ENCODE data around the gene KCNQ4.

DNA sequence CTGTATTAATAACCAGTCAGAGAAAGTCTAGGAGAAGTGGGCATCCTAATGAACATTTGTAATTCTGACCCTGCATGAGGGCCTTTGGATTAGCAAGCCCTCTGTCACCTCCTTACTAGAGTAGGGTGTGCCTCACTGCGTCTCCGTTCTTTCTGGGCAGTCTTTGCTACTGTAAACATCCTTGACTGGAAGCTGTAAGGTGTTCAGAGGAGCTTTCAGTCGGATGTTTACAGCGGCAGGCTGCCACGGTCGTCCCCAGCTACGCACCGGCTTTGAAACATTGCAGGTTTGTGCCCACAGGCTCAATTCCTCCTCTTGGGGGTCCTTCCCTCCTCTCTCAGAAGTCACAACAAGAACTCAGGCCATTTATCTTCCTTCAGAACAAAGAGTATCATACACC is 29.4 kb upstream of the KCNQ4 start:
- TF ChIP-seq CTCF (conservative IDR thresholded peaks at IDR 0.05; ENCODE audit: low read depth, low read length): no peak
- no peak for TF ChIP-seq MAZ (IDR thresholded peaks at IDR 0.05; ENCODE audit: borderline replicate concordance, low read depth, low read length)
- TF ChIP-seq, protein P1, sequence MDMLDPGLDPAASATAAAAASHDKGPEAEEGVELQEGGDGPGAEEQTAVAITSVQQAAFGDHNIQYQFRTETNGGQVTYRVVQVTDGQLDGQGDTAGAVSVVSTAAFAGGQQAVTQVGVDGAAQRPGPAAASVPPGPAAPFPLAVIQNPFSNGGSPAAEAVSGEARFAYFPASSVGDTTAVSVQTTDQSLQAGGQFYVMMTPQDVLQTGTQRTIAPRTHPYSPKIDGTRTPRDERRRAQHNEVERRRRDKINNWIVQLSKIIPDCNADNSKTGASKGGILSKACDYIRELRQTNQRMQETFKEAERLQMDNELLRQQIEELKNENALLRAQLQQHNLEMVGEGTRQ (IDR thresholded peaks at IDR 0.05; ENCODE audit: low read depth, low read length): no peak
- no peak for TF ChIP-seq POLR2A (IDR thresholded peaks at IDR 0.05; ENCODE audit: low read depth, low read length)

Measured in IMR-90 (cell line).